Adrenal gland (tissue), 5 donors: ENCODE results near the gene TRAF6.

Experiments
- POLR2A ChIP-seq, 2 donors: fragments of 450-650 bp; IDR thresholded peaks; one replicate each; pipeline ENCODE4 v1.6.1; 2017; ENCODE audit warnings: antibody characterized with exemption in 2 of 2, mild to moderate bottlenecking in 2 of 2, moderate library complexity in 1 of 2
- TF ChIP-seq, protein P1 (sequence below), 6 experiments: fragments of 450-650 bp in 4 of 6; fragments of 200-600 bp in 2 of 6; sonication (generic) in 1 of 6; IDR thresholded peaks; 1 replicate in 5 of 6; 2 replicates in 1 of 6; pipeline versions ENCODE4 v1.5.1 to v1.8.0; 2016 to 2021; ENCODE audit warnings: antibody characterized with exemption in 6 of 6, mild to moderate bottlenecking in 2 of 6, moderate library complexity in 1 of 6
- donor health status: DM: no; HTN: no; CAD: no.

DNA sequence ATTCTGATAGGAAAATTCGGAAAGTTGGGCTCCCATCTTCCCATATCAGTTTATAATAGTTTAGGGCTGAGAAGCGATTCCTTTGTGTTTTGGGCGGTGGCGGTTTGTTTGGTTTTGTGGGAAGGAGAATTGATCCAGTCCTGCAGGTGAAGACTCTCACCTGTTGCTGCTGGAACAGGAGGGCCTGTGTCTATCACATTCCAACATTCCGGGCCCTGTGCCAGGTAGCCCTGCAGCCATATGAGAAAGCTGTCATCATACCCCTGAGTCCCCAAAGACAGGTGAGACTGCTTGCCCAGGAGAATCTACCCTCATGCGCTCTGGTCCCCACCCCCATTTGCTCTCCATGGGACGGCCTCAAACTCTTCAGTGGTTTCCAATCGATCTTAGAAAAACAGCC lies 62.1 kb downstream of the TRAF6 start:
- TF ChIP-seq POLR2A (IDR thresholded peaks at IDR 0.05), result no peak
- TF ChIP-seq, protein P1, sequence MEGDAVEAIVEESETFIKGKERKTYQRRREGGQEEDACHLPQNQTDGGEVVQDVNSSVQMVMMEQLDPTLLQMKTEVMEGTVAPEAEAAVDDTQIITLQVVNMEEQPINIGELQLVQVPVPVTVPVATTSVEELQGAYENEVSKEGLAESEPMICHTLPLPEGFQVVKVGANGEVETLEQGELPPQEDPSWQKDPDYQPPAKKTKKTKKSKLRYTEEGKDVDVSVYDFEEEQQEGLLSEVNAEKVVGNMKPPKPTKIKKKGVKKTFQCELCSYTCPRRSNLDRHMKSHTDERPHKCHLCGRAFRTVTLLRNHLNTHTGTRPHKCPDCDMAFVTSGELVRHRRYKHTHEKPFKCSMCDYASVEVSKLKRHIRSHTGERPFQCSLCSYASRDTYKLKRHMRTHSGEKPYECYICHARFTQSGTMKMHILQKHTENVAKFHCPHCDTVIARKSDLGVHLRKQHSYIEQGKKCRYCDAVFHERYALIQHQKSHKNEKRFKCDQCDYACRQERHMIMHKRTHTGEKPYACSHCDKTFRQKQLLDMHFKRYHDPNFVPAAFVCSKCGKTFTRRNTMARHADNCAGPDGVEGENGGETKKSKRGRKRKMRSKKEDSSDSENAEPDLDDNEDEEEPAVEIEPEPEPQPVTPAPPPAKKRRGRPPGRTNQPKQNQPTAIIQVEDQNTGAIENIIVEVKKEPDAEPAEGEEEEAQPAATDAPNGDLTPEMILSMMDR (IDR thresholded peaks at IDR 0.05), result no peak
